D341Med (cell line): ENCODE results near the gene MASTL.

ENCODE experiments used
- DNase-seq: peaks from one replicate; pipeline ENCODE4 v3.0.0; 2012; ENCODE audit warnings: low spot score

The MASTL gene

DNA sequence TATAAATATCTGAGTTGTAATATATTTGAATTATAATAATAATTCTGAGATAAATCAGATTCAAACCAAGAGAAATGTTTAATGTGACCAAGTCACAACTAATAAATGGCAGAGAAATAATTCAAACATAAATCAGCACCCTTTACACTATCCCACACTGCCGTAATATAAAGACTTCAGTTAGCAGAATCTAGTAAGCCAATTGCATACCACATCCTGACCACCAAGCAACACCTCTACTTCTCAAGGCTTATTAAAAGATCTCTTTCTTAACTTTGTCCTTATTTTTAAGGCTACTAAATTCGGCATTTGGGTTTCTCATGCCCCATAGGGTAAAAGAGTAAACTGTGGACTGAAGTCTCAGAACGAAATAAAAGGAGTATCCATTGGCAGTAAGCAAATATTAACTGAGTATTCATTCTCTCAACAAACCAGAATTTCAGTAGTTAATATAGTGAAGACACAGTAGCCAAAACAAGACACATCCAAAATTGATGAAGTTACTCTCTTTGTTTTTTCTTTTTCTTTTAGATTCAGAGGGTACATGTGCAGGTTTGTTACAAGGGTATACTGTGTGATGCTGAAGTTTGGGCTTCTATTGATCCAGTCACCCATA, 70.6 kb downstream of the MASTL start:
- DNase-seq = no peak

DNA sequence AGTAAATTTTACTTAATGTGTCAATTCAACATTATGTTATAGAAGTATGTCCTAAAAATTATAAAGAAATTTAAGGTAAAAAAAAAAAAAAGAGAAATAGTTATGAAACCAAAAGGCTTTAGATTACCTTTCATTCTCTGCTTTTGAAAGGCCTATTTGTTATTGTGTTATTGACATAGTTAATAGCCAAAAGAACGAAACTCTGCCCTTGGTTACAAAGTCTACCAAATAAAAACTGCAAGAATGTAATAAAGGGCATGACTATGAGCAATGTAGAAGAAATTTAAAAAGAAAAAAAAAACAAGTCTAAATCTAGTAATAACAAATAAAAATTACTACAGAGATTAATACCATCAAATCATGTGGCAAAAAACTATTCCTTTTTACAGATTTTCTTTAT, 74.9 kb downstream of the MASTL start:
- DNase-seq = no peak

DNA sequence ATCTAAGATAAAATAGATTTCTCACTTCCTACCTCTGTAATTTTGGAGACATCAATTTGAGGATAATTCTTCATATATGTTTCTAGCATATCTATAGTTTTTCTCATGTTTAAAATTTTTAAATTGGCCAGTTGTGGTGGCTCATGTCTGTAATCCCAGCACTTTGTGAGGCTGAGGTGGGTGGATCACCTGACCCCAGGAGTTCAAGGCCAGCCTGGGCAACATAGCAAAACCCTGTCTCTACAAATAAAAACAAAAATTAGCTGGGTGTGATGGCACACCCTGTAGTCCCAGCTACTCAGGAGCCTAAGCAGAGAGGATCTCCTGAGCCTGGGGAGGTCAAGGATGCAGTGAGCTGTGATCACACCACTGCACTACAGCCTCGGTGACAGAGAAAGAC, 80.6 kb downstream of the MASTL start:
- DNase-seq = no peak
